Right lobe of liver (tissue), 6 donors: ENCODE measurements around the gene LCMT1. TPM values are rescaled to one million over a fixed set of nuclear protein-coding genes. Genes with fewer than 3 reads are reported as not detected.

Experiments
- ATAC-seq, 4 donors: fragments of 200-7000 bp; cut with Tn5 transposase; one replicate each; pipeline ENCODE4 v1.9.1; 2020; ENCODE audit warnings: mild to moderate bottlenecking in 4 of 4, moderate library complexity in 4 of 4
- DNase-seq, 3 donors: peaks; one replicate each; pipeline ENCODE4 v3.0.0-alpha.2; 2020
- H3K27ac ChIP-seq, 3 donors: fragments of 200-600 bp; one replicate each; pipeline ENCODE4 v1.8.0; 2022
- H3K27me3 ChIP-seq, 2 donors: fragments of 200-600 bp; one replicate each; pipeline ENCODE4 v1.8.0; 2022
- H3K36me3 ChIP-seq, 4 donors: fragments of 200-600 bp; sonication (generic) in 1 of 4; one replicate each; pipeline versions ENCODE4 v1.5.1 to v1.8.0; 2017 to 2022; ENCODE audit warnings: control low read depth in 1 of 4
- H3K4me1 ChIP-seq, 4 donors: fragments of 200-600 bp; sonication (generic) in 1 of 4; one replicate each; pipeline versions ENCODE4 v1.5.1 to v1.8.0; 2017 to 2022; ENCODE audit warnings: control low read depth in 1 of 4
- H3K4me3 ChIP-seq, 3 donors: fragments of 200-600 bp; one replicate each; pipeline ENCODE4 v1.8.0; 2022
- H3K9me3 ChIP-seq, 4 donors: fragments of 200-600 bp; sonication (generic) in 1 of 4; one replicate each; pipeline versions ENCODE4 v1.5.1 to v1.8.0; 2017 to 2022; ENCODE audit warnings: control low read depth in 1 of 4
- POLR2A ChIP-seq: fragments of 450-650 bp; IDR thresholded peaks from one replicate; pipeline ENCODE4 v1.6.1; 2017; ENCODE audit warnings: antibody characterized with exemption, mild to moderate bottlenecking
- WGBS: methylation state at CpG from one replicate; pipeline ENCODE4 v1.1.6; 2018; ENCODE audit warnings: low coverage, low lambda C conversion rate; ENCODE audit not compliant: insufficient coverage; ENCODE audit errors: missing lambda C conversion rate; 5-methylcytosine and 5-hydroxymethylcytosine counted together
- intact Hi-C, 2 donors: fragments of 100-400 bp; cut with DNase I; formaldehyde crosslinking; loops; one replicate each; pipeline versions ENCODE4 v1.11.2 to v1.14.1; 2022
- total RNA-seq, 6 experiments: library from RNA; depleted of rRNA in 2 of 6; stranded (reverse); fragments of >200 nt in 2 of 6; fragmentation: NEBNext Ultra II Directional in 3 of 6; extraction: Animal tissue kit (Norgen Biotek cat#: 25700) in 3 of 6; gene quantifications; one replicate each; pipeline versions ENCODE4 v1.1.0 to v1.2.4, GENCODE V29; 2016 to 2023
- TF ChIP-seq, protein P1 (sequence below), 4 donors: fragments of 200-600 bp in 3 of 4; fragments of 450-650 bp in 1 of 4; IDR thresholded peaks; one replicate each; pipeline versions ENCODE4 v1.5.1 to v1.8.0; 2016 to 2022; ENCODE audit warnings: antibody characterized with exemption in 4 of 4, mild to moderate bottlenecking in 2 of 4
- donor health status: DM: no; HTN: yes; CAD: no.
- donor health status: DM: no; HTN: no; CAD: no.
- donor health status: DM: no; HTN: no; CAD: no.
- donor health status: DM: no; HTN: yes; CAD: no.
- donor health status: DM: no; HTN: yes; CAD: no.

LCMT1 gene
- total RNA-seq, 6 experiments from 2014 or later = 6.2 to 12.0 (median 8.9) TPM

DNA sequence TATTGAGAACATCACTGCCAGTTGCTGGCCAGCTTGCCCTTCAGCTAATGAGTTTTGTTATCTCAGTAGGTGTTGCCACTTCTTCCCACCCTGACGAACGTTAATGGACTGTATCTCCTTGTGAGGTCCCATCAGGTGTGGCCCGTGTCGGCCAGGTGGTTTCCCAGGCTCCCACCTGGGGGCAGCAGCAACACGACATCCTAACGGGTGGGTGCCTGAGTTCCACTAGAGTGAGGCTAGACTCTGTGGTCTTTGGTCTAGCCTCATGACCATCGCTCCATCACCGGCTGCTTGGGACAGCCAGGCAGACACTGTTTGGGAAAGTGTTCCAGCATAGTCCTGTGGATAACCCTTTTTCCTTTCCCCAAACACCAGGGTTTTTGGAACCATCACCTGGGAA, 45.6 kb upstream of the LCMT1 start:
- Histone ChIP-seq H3K4me3 (no peak overlapping the region), H3K4me1 (no peaks in the 10 kb centered on the region), H3K27me3 (no peaks in the 10 kb centered on the region), H3K36me3 (no peaks in the 10 kb centered on the region), H3K9me3 (no peaks in the 10 kb centered on the region), H3K27ac (no peak overlapping the region)
- no peak for ATAC-seq
- WGBS = 100% methylated on average over 1 of the region's 8 CpGs
- intact Hi-C loops = no loop called here
- no peak for TF ChIP-seq POLR2A
- TF ChIP-seq, protein P1, sequence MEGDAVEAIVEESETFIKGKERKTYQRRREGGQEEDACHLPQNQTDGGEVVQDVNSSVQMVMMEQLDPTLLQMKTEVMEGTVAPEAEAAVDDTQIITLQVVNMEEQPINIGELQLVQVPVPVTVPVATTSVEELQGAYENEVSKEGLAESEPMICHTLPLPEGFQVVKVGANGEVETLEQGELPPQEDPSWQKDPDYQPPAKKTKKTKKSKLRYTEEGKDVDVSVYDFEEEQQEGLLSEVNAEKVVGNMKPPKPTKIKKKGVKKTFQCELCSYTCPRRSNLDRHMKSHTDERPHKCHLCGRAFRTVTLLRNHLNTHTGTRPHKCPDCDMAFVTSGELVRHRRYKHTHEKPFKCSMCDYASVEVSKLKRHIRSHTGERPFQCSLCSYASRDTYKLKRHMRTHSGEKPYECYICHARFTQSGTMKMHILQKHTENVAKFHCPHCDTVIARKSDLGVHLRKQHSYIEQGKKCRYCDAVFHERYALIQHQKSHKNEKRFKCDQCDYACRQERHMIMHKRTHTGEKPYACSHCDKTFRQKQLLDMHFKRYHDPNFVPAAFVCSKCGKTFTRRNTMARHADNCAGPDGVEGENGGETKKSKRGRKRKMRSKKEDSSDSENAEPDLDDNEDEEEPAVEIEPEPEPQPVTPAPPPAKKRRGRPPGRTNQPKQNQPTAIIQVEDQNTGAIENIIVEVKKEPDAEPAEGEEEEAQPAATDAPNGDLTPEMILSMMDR (IDR thresholded peaks at IDR 0.05) = no peak
- no peak for DNase-seq

DNA sequence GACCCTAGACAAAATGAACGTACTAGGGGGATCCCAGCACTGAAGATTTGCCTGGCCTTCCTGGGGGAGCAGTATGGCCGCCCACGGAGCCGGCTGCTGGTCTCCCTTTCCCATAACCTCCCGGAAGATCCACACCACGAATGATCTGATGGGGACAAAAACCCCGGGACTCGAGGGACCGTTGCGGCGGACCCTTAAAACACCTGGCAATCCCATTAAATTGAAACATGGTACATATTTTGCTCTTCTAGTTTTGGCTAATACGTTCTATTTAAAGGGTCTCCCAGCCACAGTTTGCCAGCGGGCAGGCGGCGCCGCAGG, 45.2 kb upstream of the LCMT1 start:
- peak overlapping the region; percentile 64 to 86 (median 79) for H3K27ac ChIP-seq
- intact Hi-C loops = no loop called here
- WGBS = 0% methylated on average over 2 of the region's 16 CpGs
- ATAC-seq (no peak), DNase-seq (no peak)
- TF ChIP-seq, protein P1 (IDR thresholded peaks at IDR 0.05) = no peak
- no peak for TF ChIP-seq POLR2A
- H3K9me3 ChIP-seq = no peaks in the 10 kb centered on the region
- H3K4me1 ChIP-seq = no peaks in the 10 kb centered on the region
- peak overlapping the region; percentile 80 to 83 (median 82) for H3K4me3 ChIP-seq
- no peaks in the 10 kb centered on the region for H3K27me3 ChIP-seq
- no peaks in the 10 kb centered on the region for H3K36me3 ChIP-seq

DNA sequence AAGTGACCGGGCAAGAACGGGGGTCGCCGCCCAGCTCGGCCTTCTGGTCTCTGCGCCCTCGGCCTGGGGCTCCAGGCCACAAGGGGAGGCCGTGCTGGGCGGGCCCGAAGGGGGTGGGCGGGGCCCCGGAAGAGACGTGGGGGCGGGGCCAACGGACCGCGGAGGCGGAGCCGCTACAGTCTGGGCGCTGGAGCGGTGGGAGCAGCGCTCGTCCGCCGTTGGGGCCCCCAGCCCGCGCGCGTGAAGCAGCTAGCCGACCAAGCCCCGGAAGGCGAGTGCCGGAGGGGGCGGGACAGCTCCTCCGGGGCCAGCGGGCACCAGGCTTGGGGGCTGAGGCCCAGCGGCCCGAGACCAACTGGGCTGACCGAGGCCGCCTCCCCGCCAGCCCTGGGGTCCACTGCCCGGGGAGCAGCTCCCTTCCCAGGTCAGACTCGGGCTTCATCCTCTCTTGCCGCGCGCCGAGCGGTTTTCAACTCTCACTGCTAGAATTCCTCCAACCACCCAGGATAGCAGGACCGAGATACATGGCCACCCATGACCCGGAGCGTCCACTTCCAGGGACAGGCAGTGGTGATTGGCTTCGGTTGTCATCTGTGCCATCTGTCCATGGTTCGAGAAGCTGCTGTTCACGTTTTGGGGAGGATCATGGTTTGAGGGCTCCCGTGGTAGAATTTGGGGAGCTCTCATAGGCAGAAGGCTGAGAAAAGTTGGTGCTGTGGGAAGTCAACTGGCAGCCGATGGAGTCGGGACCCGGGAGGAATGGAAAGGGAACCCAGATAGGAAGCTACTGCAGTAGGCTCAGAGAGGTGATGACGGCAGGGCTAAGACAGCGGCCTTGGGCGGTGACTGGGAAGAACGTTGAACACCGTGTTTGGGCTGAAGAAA, 44.6 kb upstream of the LCMT1 start:
- H3K27ac ChIP-seq = peak overlapping the region; percentile 64 to 86 (median 79)
- H3K27me3 ChIP-seq = no peaks in the 10 kb centered on the region
- H3K9me3 ChIP-seq = no peaks in the 10 kb centered on the region
- intact Hi-C loops = no loop called here
- WGBS = 3% methylated on average over 21 of the region's 63 CpGs
- ATAC-seq (peak; percentile 98 to 99 (median 98)), DNase-seq (peak; percentile 87 to 90 (median 87))
- peak overlapping the region; percentile 80 to 83 (median 82) for H3K4me3 ChIP-seq
- H3K36me3 ChIP-seq = no peaks in the 10 kb centered on the region
- TF ChIP-seq, protein P1 (IDR thresholded peaks at IDR 0.05) = no peak
- peak; percentile 86 for TF ChIP-seq POLR2A
- H3K4me1 ChIP-seq = no peaks in the 10 kb centered on the region

DNA sequence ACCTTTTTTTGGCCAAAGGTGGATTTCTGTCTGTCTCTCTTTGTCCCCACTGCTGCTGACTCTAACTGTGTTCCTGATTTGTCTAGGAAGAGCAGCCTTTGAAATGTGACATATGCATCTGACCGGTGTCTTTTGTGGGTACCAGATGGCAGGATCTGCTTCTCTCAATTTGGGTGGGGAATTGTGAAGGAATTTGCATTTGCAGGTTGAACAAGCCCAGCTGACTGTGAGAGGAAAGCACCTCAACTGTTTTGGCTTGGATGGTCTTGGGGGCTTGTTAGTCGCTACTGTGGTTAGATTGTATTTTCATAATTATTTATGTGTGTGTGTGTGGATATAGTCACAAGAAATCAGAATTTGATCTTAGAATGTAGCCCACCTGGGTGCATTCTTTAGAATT, 37.7 kb upstream of the LCMT1 start:
- intact Hi-C loops = no loop called here
- DNase-seq (no peak), ATAC-seq (no peak)
- WGBS = 84% methylated on average over 2 of the region's 2 CpGs
- H3K9me3 ChIP-seq = no peaks in the 10 kb centered on the region
- TF ChIP-seq, protein P1 (IDR thresholded peaks at IDR 0.05) = no peak
- no peak for TF ChIP-seq POLR2A
- H3K4me3 ChIP-seq = no peak overlapping the region
- H3K27me3 ChIP-seq = no peaks in the 10 kb centered on the region
- no peaks in the 10 kb centered on the region for H3K4me1 ChIP-seq
- H3K36me3 ChIP-seq = no peaks in the 10 kb centered on the region
- H3K27ac ChIP-seq = no peak overlapping the region
